ENCODE data around the gene PLCB1.

GRCh38 chr20:8219403-8219802, 87.3 kb downstream of the PLCB1 start:
- TF ChIP-seq EZH2 (IDR thresholded peaks at IDR 0.05; ENCODE audit: low read depth, unreplicated experiment) (no peak), EZH2phosphoT487 (IDR thresholded peaks at IDR 0.05; ENCODE audit: unreplicated experiment) (no peak), ZNF331 (CRISPR knock-in tag; IDR thresholded peaks at IDR 0.05; ENCODE audit: low read depth) (no peak), CTCF (conservative IDR thresholded peaks at IDR 0.05; ENCODE audit: low read depth in 2 of 2) (no peak), CREB1 (CRISPR knock-in tag; IDR thresholded peaks at IDR 0.05; ENCODE audit: low read depth) (no peak), JUNB (IDR thresholded peaks at IDR 0.05; ENCODE audit: unreplicated experiment) (no peak), ZNF462 (CRISPR knock-in tag; IDR thresholded peaks at IDR 0.05) (no peak), POLR2AphosphoS5 (IDR thresholded peaks at IDR 0.05; ENCODE audit: low read depth) (no peak), REST (IDR thresholded peaks at IDR 0.05; ENCODE audit: unreplicated experiment) (no peak), ZNF114 (CRISPR knock-in tag; IDR thresholded peaks at IDR 0.05) (no peak)
